Kidney (tissue), 14 donors: Measurements from ENCODE around the gene RCAN2. TPM values are rescaled to one million over a fixed set of nuclear protein-coding genes. Genes with fewer than 3 reads are reported as not detected.

Experiments used
- DNase-seq, 5 donors: peaks; one replicate each; pipeline ENCODE4 v3.0.0-alpha.2; 2013 to 2020
- FAIRE-seq: peaks from 2 replicates; lab custom pipeline; 2012; peaks lifted over from hg19 to GRCh38; lab: Jason Lieb, UNC
- H3K27ac ChIP-seq, 2 donors: one replicate each; pipeline ENCODE4 v1.7.0; 2013; ENCODE audit warnings: low read depth in 2 of 2, low read length in 2 of 2, inconsistent platforms in 1 of 2
- H3K27me3 ChIP-seq: one replicate; pipeline ENCODE4 v1.7.1; 2013; ENCODE audit warnings: low read length, inconsistent platforms; ENCODE audit not compliant: control insufficient read depth, insufficient read depth
- H3K36me3 ChIP-seq, 3 donors: one replicate each; pipeline versions ENCODE4 v1.7.0 to v1.7.1; 2013; ENCODE audit warnings: low read length in 3 of 3, control low read depth in 1 of 3, inconsistent platforms in 1 of 3; ENCODE audit not compliant: insufficient read depth in 3 of 3, control insufficient read depth in 2 of 3
- H3K4me1 ChIP-seq, 3 donors: one replicate each; pipeline versions ENCODE4 v1.7.0 to v1.7.1; 2013; ENCODE audit warnings: low read length in 3 of 3, inconsistent platforms in 1 of 3, low read depth in 1 of 3; ENCODE audit not compliant: control insufficient read depth in 2 of 3, insufficient read depth in 2 of 3
- H3K4me3 ChIP-seq, 3 donors: one replicate each; pipeline versions ENCODE4 v1.7.0 to v1.8.1; 2013; ENCODE audit warnings: low read length in 3 of 3, control low read depth in 1 of 3, inconsistent platforms in 1 of 3
- H3K9ac ChIP-seq, 3 donors: one replicate each; pipeline versions ENCODE4 v1.7.0 to v1.7.1; 2013; ENCODE audit warnings: low read length in 3 of 3, control low read depth in 1 of 3, inconsistent platforms in 1 of 3
- H3K9me3 ChIP-seq, 3 donors: one replicate each; pipeline versions ENCODE4 v1.7.0 to v1.7.1; 2013; ENCODE audit warnings: low read length in 3 of 3, control low read depth in 1 of 3, inconsistent platforms in 1 of 3; ENCODE audit not compliant: control insufficient read depth in 2 of 3, insufficient read depth in 1 of 3
- intact Hi-C: fragments of 100-400 bp; cut with DNase I; formaldehyde crosslinking; loops from one replicate; pipeline ENCODE4 v1.11.1; 2022
- polyA plus RNA-seq: library from polyadenylated mRNA; stranded (reverse); fragments of 350-450 nt; fragmentation: Illumina TruSeq; extraction: RNeasy Lipid Tissue Mini Kit (QIAGEN cat#74804); gene quantifications from one replicate; pipeline ENCODE4 v1.2.3, GENCODE V29; 2014; ENCODE audit warnings: low read depth, low replicate concordance; ENCODE audit not compliant: insufficient read depth
- total RNA-seq: library from RNA; stranded (reverse); fragmentation: NEBNext Ultra II Directional; extraction: Animal tissue kit (Norgen Biotek cat#: 25700); gene quantifications from one replicate; pipeline ENCODE4 v1.2.1, GENCODE V29; 2021
- TF ChIP-seq, protein P1 (sequence below): IDR thresholded peaks from 3 replicates; pipeline ENCODE4 v1.5.1; 2012; ENCODE audit warnings: mild to moderate bottlenecking, moderate library complexity, borderline replicate concordance; ENCODE audit not compliant: insufficient read depth; ENCODE audit errors: extremely low read depth
- donor health status: control.
- donor health status: control.
- donor health status: control.
- donor health status: control.
- donor health status: control.
- donor health status: DM: yes; HTN: yes; CAD: no.
- donor health status: Normal renal cell carcinoma (clear cell type).

Gene RCAN2
- total and polyA plus RNA-seq, 2 donors from 2014 or later: 25.7 to 37.4 TPM

DNA sequence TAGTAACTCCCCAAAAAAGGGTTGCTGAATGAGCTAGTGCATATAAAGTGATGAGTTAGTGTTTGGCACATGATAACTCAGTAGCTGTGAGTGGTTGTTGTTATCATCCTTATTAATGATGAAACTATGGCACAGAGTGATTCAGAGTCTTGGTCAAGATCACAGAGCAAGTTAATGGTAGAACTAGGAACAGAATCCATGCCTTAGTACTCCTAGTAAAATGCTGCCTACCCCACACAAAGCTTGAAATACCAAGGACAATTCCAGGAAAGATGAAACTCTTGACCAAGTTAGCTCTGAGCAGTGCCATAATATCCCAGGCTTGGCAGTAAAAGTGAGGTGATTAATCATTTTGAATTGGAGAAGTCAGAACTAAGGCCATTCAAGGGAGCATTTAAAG, 211.4 kb downstream of the RCAN2 start:
- TF ChIP-seq, protein P1, sequence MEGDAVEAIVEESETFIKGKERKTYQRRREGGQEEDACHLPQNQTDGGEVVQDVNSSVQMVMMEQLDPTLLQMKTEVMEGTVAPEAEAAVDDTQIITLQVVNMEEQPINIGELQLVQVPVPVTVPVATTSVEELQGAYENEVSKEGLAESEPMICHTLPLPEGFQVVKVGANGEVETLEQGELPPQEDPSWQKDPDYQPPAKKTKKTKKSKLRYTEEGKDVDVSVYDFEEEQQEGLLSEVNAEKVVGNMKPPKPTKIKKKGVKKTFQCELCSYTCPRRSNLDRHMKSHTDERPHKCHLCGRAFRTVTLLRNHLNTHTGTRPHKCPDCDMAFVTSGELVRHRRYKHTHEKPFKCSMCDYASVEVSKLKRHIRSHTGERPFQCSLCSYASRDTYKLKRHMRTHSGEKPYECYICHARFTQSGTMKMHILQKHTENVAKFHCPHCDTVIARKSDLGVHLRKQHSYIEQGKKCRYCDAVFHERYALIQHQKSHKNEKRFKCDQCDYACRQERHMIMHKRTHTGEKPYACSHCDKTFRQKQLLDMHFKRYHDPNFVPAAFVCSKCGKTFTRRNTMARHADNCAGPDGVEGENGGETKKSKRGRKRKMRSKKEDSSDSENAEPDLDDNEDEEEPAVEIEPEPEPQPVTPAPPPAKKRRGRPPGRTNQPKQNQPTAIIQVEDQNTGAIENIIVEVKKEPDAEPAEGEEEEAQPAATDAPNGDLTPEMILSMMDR: no peak
- H3K9me3 ChIP-seq: no peaks in the 10 kb centered on the region
- no peak overlapping the region for H3K9ac ChIP-seq
- DNase-seq (no peak), FAIRE-seq (no peak)
- no peaks in the 10 kb centered on the region for H3K27me3 ChIP-seq
- H3K27ac ChIP-seq: no peak overlapping the region
- H3K4me3 ChIP-seq: no peak overlapping the region
- intact Hi-C loops: no loop called here
- H3K36me3 ChIP-seq: no peaks in the 10 kb centered on the region
- H3K4me1 ChIP-seq: no peaks in the 10 kb centered on the region

DNA sequence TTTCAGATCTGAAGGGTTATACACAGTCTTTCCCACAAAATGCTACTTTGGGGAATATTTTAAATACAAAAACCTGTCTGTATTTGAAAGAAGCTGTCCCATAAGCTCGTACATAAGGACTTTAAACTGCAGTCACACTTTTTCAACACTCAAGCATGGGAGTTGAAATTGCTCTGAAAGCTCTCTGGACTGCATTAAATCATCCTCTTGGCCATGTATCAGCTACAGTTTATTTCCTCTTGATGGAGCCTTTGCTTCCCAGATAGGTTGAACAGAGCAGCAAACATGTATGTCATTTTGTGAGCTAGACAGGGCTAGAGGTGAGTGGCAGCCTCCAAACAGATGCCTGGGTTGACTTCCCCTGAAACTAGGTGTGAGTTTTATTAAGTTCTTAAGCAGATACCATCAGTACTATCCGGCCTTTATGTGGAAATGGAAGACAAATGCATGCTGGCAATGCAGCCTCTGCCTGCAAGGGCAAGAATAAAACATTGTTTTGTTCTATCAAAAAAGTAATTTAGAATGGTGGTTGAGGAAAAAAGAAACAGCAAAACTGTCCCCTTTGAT, 214.6 kb downstream of the RCAN2 start:
- H3K36me3 ChIP-seq: no peaks in the 10 kb centered on the region
- H3K27ac ChIP-seq: no peak overlapping the region
- H3K9me3 ChIP-seq: no peaks in the 10 kb centered on the region
- intact Hi-C loops: no loop called here
- FAIRE-seq: no peak
- H3K4me1 ChIP-seq: peaks cover 0 to 4% (median 0%) of the 10 kb centered on the region in 3 donors
- H3K27me3 ChIP-seq: no peaks in the 10 kb centered on the region
- TF ChIP-seq, protein P1: no peak
- H3K9ac ChIP-seq: no peak overlapping the region
- peak in 2 of 5 donors; percentile 36 to 75 for DNase-seq
- no peak overlapping the region for H3K4me3 ChIP-seq

DNA sequence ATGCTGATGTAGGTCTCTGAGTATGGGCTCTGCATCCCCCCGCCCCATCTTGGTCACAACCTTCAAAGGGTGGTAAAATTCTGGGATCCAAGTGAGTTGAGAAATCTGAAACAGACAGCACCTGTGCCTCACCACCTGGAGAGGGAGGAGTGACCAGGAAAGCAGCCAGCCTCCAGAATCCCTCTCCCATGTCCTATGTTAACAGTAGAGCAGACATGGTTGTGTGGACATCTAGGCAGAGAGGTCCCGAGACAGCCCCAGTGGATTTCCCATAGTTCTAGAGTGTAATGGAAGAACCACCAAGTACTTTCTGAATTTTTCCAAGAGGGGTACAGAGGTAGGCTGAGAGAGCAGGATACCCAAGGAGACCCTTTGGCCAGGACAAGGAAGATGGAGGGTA, 216.7 kb downstream of the RCAN2 start:
- DNase-seq (no peak), FAIRE-seq (no peak)
- Histone ChIP-seq H3K4me1 (peaks cover 0 to 4% (median 0%) of the 10 kb centered on the region in 3 donors), H3K27me3 (no peaks in the 10 kb centered on the region), H3K36me3 (no peaks in the 10 kb centered on the region), H3K4me3 (no peak overlapping the region), H3K27ac (no peak overlapping the region), H3K9ac (no peak overlapping the region), H3K9me3 (no peaks in the 10 kb centered on the region)
- intact Hi-C loops: no loop called here
- TF ChIP-seq, protein P1: no peak

DNA sequence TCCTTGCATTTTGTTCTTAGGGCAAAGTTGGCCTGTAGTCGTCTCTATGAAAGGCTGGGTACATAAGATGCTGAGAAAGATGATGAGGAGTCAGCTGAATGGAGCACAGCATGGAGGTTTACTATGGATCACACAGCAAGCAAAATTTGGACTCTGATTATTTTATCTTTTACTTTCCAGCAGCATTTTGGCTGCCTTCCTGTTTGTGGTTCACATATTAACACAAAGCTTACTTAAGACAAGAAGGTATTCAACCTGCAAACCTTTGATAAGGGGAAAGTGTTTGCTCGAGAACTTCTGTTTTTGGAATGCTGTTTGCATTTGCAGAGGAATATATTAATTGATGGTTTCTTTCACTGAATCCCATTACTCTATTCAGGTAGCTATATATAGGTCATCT, 217.3 kb downstream of the RCAN2 start:
- TF ChIP-seq, protein P1: no peak
- H3K9me3 ChIP-seq: no peaks in the 10 kb centered on the region
- no peaks in the 10 kb centered on the region for H3K36me3 ChIP-seq
- H3K4me3 ChIP-seq: no peak overlapping the region
- H3K9ac ChIP-seq: no peak overlapping the region
- no peaks in the 10 kb centered on the region for H3K27me3 ChIP-seq
- intact Hi-C loops: no loop called here
- DNase-seq (no peak), FAIRE-seq (no peak)
- no peak overlapping the region for H3K27ac ChIP-seq
- peaks cover 0 to 4% (median 0%) of the 10 kb centered on the region in 3 donors for H3K4me1 ChIP-seq
